ENCODE results near the gene ZCCHC2. TPM values are rescaled to one million over a fixed set of nuclear protein-coding genes. Genes with fewer than 3 reads are reported as not detected.

ZCCHC2 gene
- total and polyA plus RNA-seq, 7 donors = 4.4 to 23.5 (median 14.4) TPM

DNA sequence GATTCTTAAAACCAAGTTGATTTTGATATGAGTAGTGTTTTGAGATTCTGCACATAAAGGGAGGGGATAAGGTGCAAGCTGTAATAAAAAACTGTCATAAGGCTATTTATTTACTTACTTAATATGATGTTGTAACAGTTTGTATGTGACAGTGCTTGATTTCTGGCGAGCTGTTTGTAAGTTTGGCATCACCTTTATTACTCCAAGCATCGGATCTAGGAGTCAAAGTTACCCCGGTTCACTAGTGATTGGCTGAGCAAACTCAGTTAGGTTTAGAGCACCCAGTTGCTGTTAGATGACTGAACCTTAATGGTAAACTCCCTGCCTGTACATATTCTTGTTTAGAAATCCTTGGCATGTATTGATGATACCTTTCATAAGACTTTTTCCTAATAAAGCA lies 16.1 kb downstream of the ZCCHC2 start:
- 60 to 83% methylated on average over 3 of the region's 3 CpGs for WGBS, 2 donors
- Histone ChIP-seq H3K27me3 (no peaks in the 10 kb centered on the region), H3K36me3 (peaks cover 0 to 24% (median 9%) of the 10 kb centered on the region in 4 donors), H3K4me3 (no peak overlapping the region), H3K4me1 (peaks cover 0 to 6% (median 2%) of the 10 kb centered on the region in 4 donors), H3K27ac (no peak overlapping the region), H3K9me3 (no peaks in the 10 kb centered on the region)
- DNase-seq = no peak
- TF ChIP-seq EP300 (IDR thresholded peaks at IDR 0.05) (no peak), POLR2A (IDR thresholded peaks at IDR 0.05) (no peak), POLR2AphosphoS5 (IDR thresholded peaks at IDR 0.05) (no peak), CTCF (IDR thresholded peaks at IDR 0.05) (no peak)
- intact Hi-C loops (cut with DNase I) = no loop called here

- peaks cover 0 to 6% (median 2%) of the 10 kb centered on the region in 4 donors for H3K4me1 ChIP-seq
- no peaks in the 10 kb centered on the region for H3K27me3 ChIP-seq
- H3K9me3 ChIP-seq = no peaks in the 10 kb centered on the region
- TF ChIP-seq POLR2AphosphoS5 (IDR thresholded peaks at IDR 0.05) = no peak
- H3K4me3 ChIP-seq = no peak overlapping the region
- intact Hi-C loops (cut with DNase I) = no loop called here
- H3K36me3 ChIP-seq = peaks cover 0 to 30% (median 11%) of the 10 kb centered on the region in 4 donors
- H3K27ac ChIP-seq = no peak overlapping the region
- WGBS, 2 donors = 97 to 98% methylated on average over 11 of the region's 11 CpGs
- DNase-seq = no peak
Measured at GRCh38 chr18:62539284-62540165, 16.7 kb downstream of the ZCCHC2 start.

GRCh38 chr18:62543021-62543420 lies 20.2 kb downstream of the ZCCHC2 start:
- intact Hi-C loops (cut with DNase I) = no loop called here
- Histone ChIP-seq H3K4me1 (peaks cover 0 to 4% (median 0%) of the 10 kb centered on the region in 4 donors), H3K4me3 (no peak overlapping the region), H3K27ac (no peak overlapping the region), H3K27me3 (no peaks in the 10 kb centered on the region), H3K9me3 (no peaks in the 10 kb centered on the region), H3K36me3 (peaks cover 0 to 55% (median 18%) of the 10 kb centered on the region in 4 donors)
- no peak for DNase-seq
- TF ChIP-seq POLR2A (IDR thresholded peaks at IDR 0.05) (no peak), POLR2AphosphoS5 (IDR thresholded peaks at IDR 0.05) (no peak), EP300 (IDR thresholded peaks at IDR 0.05) (no peak), CTCF (IDR thresholded peaks at IDR 0.05) (no peak)
- 96% methylated on average over 7 of the region's 7 CpGs for WGBS, 2 donors

DNA sequence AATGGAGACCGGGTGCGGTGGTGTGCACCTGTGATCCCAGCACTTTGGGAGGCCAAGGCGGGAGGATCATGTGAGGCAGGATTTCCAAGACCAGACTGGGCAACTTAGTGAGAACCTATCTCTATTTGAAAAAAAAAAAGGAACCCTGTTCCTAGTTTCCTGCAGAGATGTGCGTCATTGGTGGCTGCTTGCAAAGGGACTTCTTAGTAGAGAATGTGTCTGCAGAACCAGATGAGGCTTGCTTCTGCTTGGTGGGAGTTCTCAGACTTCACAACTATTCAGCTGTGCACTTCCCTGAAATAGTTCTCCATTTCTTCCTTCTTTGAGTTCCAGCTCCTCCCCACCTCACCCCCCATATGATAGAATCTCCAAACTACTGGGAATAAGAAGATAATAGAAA lies 22.3 kb downstream of the ZCCHC2 start:
- Histone ChIP-seq H3K4me3 (no peak overlapping the region), H3K4me1 (no peaks in the 10 kb centered on the region), H3K36me3 (peaks cover 1 to 52% (median 18%) of the 10 kb centered on the region in 4 donors), H3K27me3 (no peaks in the 10 kb centered on the region), H3K9me3 (no peaks in the 10 kb centered on the region), H3K27ac (no peak overlapping the region)
- WGBS, 2 donors = 85 to 96% methylated on average over 4 of the region's 4 CpGs
- intact Hi-C loops (cut with DNase I) = no loop called here
- TF ChIP-seq POLR2AphosphoS5 (IDR thresholded peaks at IDR 0.05) = no peak
- no peak for TF ChIP-seq CTCF (IDR thresholded peaks at IDR 0.05)
- no peak for TF ChIP-seq POLR2A (IDR thresholded peaks at IDR 0.05)
- TF ChIP-seq EP300 (IDR thresholded peaks at IDR 0.05) = no peak
- DNase-seq = no peak

DNA sequence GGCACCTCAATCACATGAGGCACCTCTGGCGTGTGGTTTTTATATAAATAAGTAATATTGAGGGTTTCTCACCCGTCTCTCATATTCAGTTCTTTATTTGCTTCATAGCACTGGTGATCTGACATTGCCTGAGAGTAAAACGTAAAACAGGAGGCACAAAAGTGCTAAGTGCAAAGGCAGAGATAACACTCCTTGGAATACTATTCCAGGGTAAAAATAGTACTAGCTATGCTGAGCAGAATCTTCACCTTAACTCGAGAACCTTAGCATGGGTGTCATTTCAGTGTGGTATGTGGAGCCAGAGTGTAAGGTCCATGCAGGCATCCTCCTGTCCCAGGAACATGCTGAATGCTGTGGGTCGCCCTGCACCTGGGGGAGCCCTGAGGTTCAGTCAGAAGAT lies 26.9 kb downstream of the ZCCHC2 start:
- Histone ChIP-seq H3K27me3 (no peaks in the 10 kb centered on the region), H3K27ac (no peak overlapping the region), H3K4me1 (no peaks in the 10 kb centered on the region), H3K9me3 (no peaks in the 10 kb centered on the region), H3K4me3 (no peak overlapping the region), H3K36me3 (peaks cover 9 to 59% (median 21%) of the 10 kb centered on the region in 4 donors)
- DNase-seq = no peak
- intact Hi-C loops (cut with DNase I) = no loop called here
- WGBS, 2 donors = 83 to 88% methylated on average over 5 of the region's 5 CpGs
- no peak for TF ChIP-seq POLR2AphosphoS5 (IDR thresholded peaks at IDR 0.05)

Data from sigmoid colon (tissue), 7 donors.